Measurements from ENCODE around the gene ADA.

ADA gene

GRCh38 chr20:44624152-44624551, 27.3 kb downstream of the ADA start:
- DNase-seq (ENCODE audit: low read depth), result no peak

- no peak for DNase-seq (ENCODE audit: low read depth)
These were observed 28.8 kb downstream of the ADA start for GRCh38 chr20:44622501-44623270.

- DNase-seq (ENCODE audit: low read depth), result no peak
These were observed 29.6 kb downstream of the ADA start for GRCh38 chr20:44621939-44622338.

GRCh38 chr20:44621325-44621724, 30.2 kb downstream of the ADA start:
- no peak for DNase-seq (ENCODE audit: low read depth)

- no peak for DNase-seq (ENCODE audit: low read depth)
These were observed 31.5 kb downstream of the ADA start for GRCh38 chr20:44620030-44620429.

GRCh38 chr20:44619294-44619693, 32.2 kb downstream of the ADA start:
- DNase-seq (ENCODE audit: low read depth), result no peak

GRCh38 chr20:44618318-44618731, 33.2 kb downstream of the ADA start:
- no peak for DNase-seq (ENCODE audit: low read depth)

- DNase-seq (ENCODE audit: low read depth), result no peak
These were observed 34.9 kb downstream of the ADA start for GRCh38 chr20:44616604-44616964.

- DNase-seq (ENCODE audit: low read depth), result no peak
These were observed 35.5 kb downstream of the ADA start for GRCh38 chr20:44615876-44616603.

GRCh38 chr20:44615169-44615791, 36.2 kb downstream of the ADA start:
- DNase-seq (ENCODE audit: low read depth), result no peak

GRCh38 chr20:44614525-44614924, 37.0 kb downstream of the ADA start:
- no peak for DNase-seq (ENCODE audit: low read depth)

GRCh38 chr20:44613575-44613974, 37.9 kb downstream of the ADA start:
- DNase-seq (ENCODE audit: low read depth), result no peak

GRCh38 chr20:44610313-44610962, 41.1 kb downstream of the ADA start:
- DNase-seq (ENCODE audit: low read depth), result no peak

GRCh38 chr20:44609516-44610312, 41.8 kb downstream of the ADA start:
- DNase-seq (ENCODE audit: low read depth), result peak; percentile 23

- no peak for DNase-seq (ENCODE audit: low read depth)
These were observed 42.4 kb downstream of the ADA start for GRCh38 chr20:44609006-44609515.

GRCh38 chr20:44606725-44607441, 44.6 kb downstream of the ADA start:
- no peak for DNase-seq (ENCODE audit: low read depth)

GRCh38 chr20:44603327-44603726, 48.2 kb downstream of the ADA start:
- no peak for DNase-seq (ENCODE audit: low read depth)

- DNase-seq (ENCODE audit: low read depth), result no peak
These were observed 49.7 kb downstream of the ADA start for GRCh38 chr20:44601801-44602204.

GRCh38 chr20:44601236-44601671, 50.2 kb downstream of the ADA start:
- no peak for DNase-seq (ENCODE audit: low read depth)

GRCh38 chr20:44600758-44601201, 50.7 kb downstream of the ADA start:
- DNase-seq (ENCODE audit: low read depth), result no peak

- no peak for DNase-seq (ENCODE audit: low read depth)
These were observed 51.2 kb downstream of the ADA start for GRCh38 chr20:44600301-44600700.
